ENCODE data around the gene KCNE1.
"Not testable (repeated sequence)": the region's sequence is repeated elsewhere in the genome, so short reads cannot be mapped to it uniquely, and the experiment has no call there.

The KCNE1 gene

GRCh38 chr21:34407294-34407693 lies 104.7 kb downstream of the KCNE1 start:
- H3K36me3 ChIP-seq (ENCODE audit: low read depth); H3K4me3 ChIP-seq (ENCODE audit: severe bottlenecking); H3K4me1 ChIP-seq (ENCODE audit: insufficient read depth, poor library complexity, severe bottlenecking); H3K9me3 ChIP-seq (ENCODE audit: severe bottlenecking); DNase-seq (ENCODE audit: low spot score); H3K27ac ChIP-seq (ENCODE audit: poor library complexity, severe bottlenecking); ATAC-seq (ENCODE audit: low read depth); H3K27me3 ChIP-seq (ENCODE audit: insufficient read depth, poor library complexity, severe bottlenecking): not testable (repeated sequence)

GRCh38 chr21:34406676-34407075 lies 105.3 kb downstream of the KCNE1 start:
- not testable (repeated sequence) for DNase-seq (ENCODE audit: low spot score); H3K4me1 ChIP-seq (ENCODE audit: insufficient read depth, poor library complexity, severe bottlenecking); H3K36me3 ChIP-seq (ENCODE audit: low read depth); H3K27me3 ChIP-seq (ENCODE audit: insufficient read depth, poor library complexity, severe bottlenecking); H3K9me3 ChIP-seq (ENCODE audit: severe bottlenecking); H3K4me3 ChIP-seq (ENCODE audit: severe bottlenecking); H3K27ac ChIP-seq (ENCODE audit: poor library complexity, severe bottlenecking); ATAC-seq (ENCODE audit: low read depth)

- not testable (repeated sequence) for ATAC-seq (ENCODE audit: low read depth); H3K27me3 ChIP-seq (ENCODE audit: insufficient read depth, poor library complexity, severe bottlenecking); H3K36me3 ChIP-seq (ENCODE audit: low read depth); DNase-seq (ENCODE audit: low spot score); H3K27ac ChIP-seq (ENCODE audit: poor library complexity, severe bottlenecking); H3K4me1 ChIP-seq (ENCODE audit: insufficient read depth, poor library complexity, severe bottlenecking); H3K4me3 ChIP-seq (ENCODE audit: severe bottlenecking); H3K9me3 ChIP-seq (ENCODE audit: severe bottlenecking)
Observed at GRCh38 chr21:34406102-34406501, 105.9 kb downstream of the KCNE1 start.

- DNase-seq (ENCODE audit: low spot score); ATAC-seq (ENCODE audit: low read depth); H3K4me1 ChIP-seq (ENCODE audit: insufficient read depth, poor library complexity, severe bottlenecking); H3K27me3 ChIP-seq (ENCODE audit: insufficient read depth, poor library complexity, severe bottlenecking); H3K36me3 ChIP-seq (ENCODE audit: low read depth); H3K9me3 ChIP-seq (ENCODE audit: severe bottlenecking); H3K27ac ChIP-seq (ENCODE audit: poor library complexity, severe bottlenecking); H3K4me3 ChIP-seq (ENCODE audit: severe bottlenecking): not testable (repeated sequence)
Observed at GRCh38 chr21:34405686-34406085, 106.3 kb downstream of the KCNE1 start.

GRCh38 chr21:34404742-34405141 lies 107.3 kb downstream of the KCNE1 start:
- not testable (repeated sequence) for ATAC-seq (ENCODE audit: low read depth); H3K36me3 ChIP-seq (ENCODE audit: low read depth); H3K4me1 ChIP-seq (ENCODE audit: insufficient read depth, poor library complexity, severe bottlenecking); H3K27me3 ChIP-seq (ENCODE audit: insufficient read depth, poor library complexity, severe bottlenecking); H3K27ac ChIP-seq (ENCODE audit: poor library complexity, severe bottlenecking); DNase-seq (ENCODE audit: low spot score); H3K4me3 ChIP-seq (ENCODE audit: severe bottlenecking); H3K9me3 ChIP-seq (ENCODE audit: severe bottlenecking)

- not testable (repeated sequence) for H3K27me3 ChIP-seq (ENCODE audit: insufficient read depth, poor library complexity, severe bottlenecking); H3K27ac ChIP-seq (ENCODE audit: poor library complexity, severe bottlenecking); ATAC-seq (ENCODE audit: low read depth); DNase-seq (ENCODE audit: low spot score); H3K9me3 ChIP-seq (ENCODE audit: severe bottlenecking); H3K36me3 ChIP-seq (ENCODE audit: low read depth); H3K4me3 ChIP-seq (ENCODE audit: severe bottlenecking); H3K4me1 ChIP-seq (ENCODE audit: insufficient read depth, poor library complexity, severe bottlenecking)
Observed at GRCh38 chr21:34400522-34400921, 111.5 kb downstream of the KCNE1 start.

All from RWPE2 (cell line).